PC-9 (cell line): ENCODE data around the gene POU2F3. TPM values are rescaled to one million over a fixed set of nuclear protein-coding genes. Genes with fewer than 3 reads are reported as not detected.

Experiments used
- BruUV-seq: library from RNA; stranded (reverse); fragments of 400-500 nt; replicated peaks from 2 replicates; lab custom pipeline; 2021; lab: Mats Ljungman, UMichigan
- CTCF ChIA-PET: fragments of 300-600 bp; sonication (Branson Sonifier 250); formaldehyde crosslinking; loops from one replicate; lab custom pipeline; 2022; ENCODE audit warnings: antibody characterized with exemption; lab: Charles Lee
- POLR2A ChIA-PET: fragments of 300-600 bp; sonication (Branson Sonifier 250); formaldehyde crosslinking; loops from one replicate; lab custom pipeline; 2022; ENCODE audit warnings: antibody characterized with exemption; ENCODE audit not compliant: unreplicated experiment; lab: Charles Lee
- DNase-seq, 2 experiments: peaks; one replicate each; pipeline versions ENCODE4 v3.0.0 to v3.0.0-alpha.2; 2015 to 2022; ENCODE audit warnings: mixed read lengths in 1 of 2
- H2AFZ ChIP-seq: fragments of 200-600 bp; sonication (generic); 2 replicates; pipeline ENCODE4 v1.8.1; 2017; ENCODE audit warnings: antibody characterized with exemption
- H3F3A ChIP-seq: fragments of 200-600 bp; sonication (generic); 2 replicates; pipeline ENCODE4 v1.8.1; 2017; ENCODE audit warnings: antibody characterized with exemption, mild to moderate bottlenecking, low read depth; ENCODE audit not compliant: insufficient read depth
- H3K27ac ChIP-seq: fragments of 200-600 bp; sonication (generic); 2 replicates; pipeline ENCODE4 v1.6.1; 2016; ENCODE audit warnings: mixed run types
- H3K27me3 ChIP-seq: fragments of 200-600 bp; sonication (generic); 2 replicates; pipeline ENCODE4 v1.6.1; 2016; ENCODE audit warnings: low read depth, mixed run types; ENCODE audit not compliant: insufficient read depth
- H3K36me3 ChIP-seq: fragments of 200-600 bp; sonication (generic); 2 replicates; pipeline ENCODE4 v1.6.1; 2016; ENCODE audit warnings: low read depth, mixed run types
- H3K4me1 ChIP-seq: fragments of 200-600 bp; sonication (generic); replicated peaks from 2 replicates; pipeline ENCODE4 v1.6.1; 2016; ENCODE audit warnings: mixed run types; ENCODE audit not compliant: insufficient read depth
- H3K4me2 ChIP-seq: fragments of 200-600 bp; sonication (generic); 2 replicates; pipeline ENCODE4 v1.6.1; 2017; ENCODE audit warnings: mixed run types
- H3K4me3 ChIP-seq: fragments of 200-600 bp; sonication (generic); 2 replicates; pipeline ENCODE4 v1.6.1; 2016; ENCODE audit warnings: mixed run types
- H3K79me2 ChIP-seq: fragments of 200-600 bp; sonication (generic); 2 replicates; pipeline ENCODE4 v1.6.1; 2017; ENCODE audit warnings: low read depth, mixed run types
- H3K9me2 ChIP-seq: fragments of 200-600 bp; sonication (generic); 2 replicates; pipeline ENCODE4 v1.8.1; 2017; ENCODE audit warnings: mild to moderate bottlenecking; ENCODE audit not compliant: insufficient read depth
- H3K9me3 ChIP-seq: fragments of 200-600 bp; sonication (generic); 2 replicates; pipeline ENCODE4 v1.8.1; 2016; ENCODE audit warnings: low read depth; ENCODE audit not compliant: insufficient read depth
- H4K20me1 ChIP-seq: fragments of 200-600 bp; sonication (generic); 2 replicates; pipeline ENCODE4 v1.8.1; 2017; ENCODE audit not compliant: insufficient read depth
- EZH2 ChIP-seq: fragments of 200-600 bp; sonication (generic); IDR thresholded peaks from 2 replicates; pipeline ENCODE4 v1.8.0; 2017; ENCODE audit warnings: antibody characterized with exemption, low read depth
- intact Hi-C: fragments of 100-400 bp; cut with micrococcal nuclease; formaldehyde crosslinking; loops from one replicate; pipeline ENCODE4 v1.10.0; 2022; ENCODE audit not compliant: unreplicated experiment
- total RNA-seq: library from RNA; stranded (reverse); gene quantifications from 2 replicates; pipeline ENCODE4 v1.2.3, GENCODE V29; 2021
- TF ChIP-seq, protein P1 (sequence below): fragments of 200-600 bp; sonication (generic); conservative IDR thresholded peaks from 2 replicates; pipeline ENCODE4 v1.6.1; 2017; ENCODE audit warnings: mixed run types, antibody characterized with exemption, mild to moderate bottlenecking, moderate library complexity

Gene POU2F3
- total RNA-seq, 1 experiment from 2014 or later = 2.9 TPM

GRCh38 chr11:120289426-120289825 is 49.5 kb downstream of the POU2F3 start:
- Histone ChIP-seq H3K4me3 (no peak overlapping the region), H3K9me3 (no peaks in the 10 kb centered on the region), H3K27me3 (no peaks in the 10 kb centered on the region), H3K9me2 (no peaks in the 10 kb centered on the region), H3K4me1 (peaks cover 36% of the 10 kb centered on the region), H3K4me2 (no peak overlapping the region), H3K27ac (no peak overlapping the region), H3K79me2 (no peaks in the 10 kb centered on the region), H2AFZ (no peak overlapping the region), H3F3A (peaks cover 11% of the 10 kb centered on the region; the same call in 1 of the 2 replicates), H4K20me1 (no peaks in the 10 kb centered on the region), H3K36me3 (no peaks in the 10 kb centered on the region)
- CTCF ChIA-PET = no interaction called here
- TF ChIP-seq, protein P1, sequence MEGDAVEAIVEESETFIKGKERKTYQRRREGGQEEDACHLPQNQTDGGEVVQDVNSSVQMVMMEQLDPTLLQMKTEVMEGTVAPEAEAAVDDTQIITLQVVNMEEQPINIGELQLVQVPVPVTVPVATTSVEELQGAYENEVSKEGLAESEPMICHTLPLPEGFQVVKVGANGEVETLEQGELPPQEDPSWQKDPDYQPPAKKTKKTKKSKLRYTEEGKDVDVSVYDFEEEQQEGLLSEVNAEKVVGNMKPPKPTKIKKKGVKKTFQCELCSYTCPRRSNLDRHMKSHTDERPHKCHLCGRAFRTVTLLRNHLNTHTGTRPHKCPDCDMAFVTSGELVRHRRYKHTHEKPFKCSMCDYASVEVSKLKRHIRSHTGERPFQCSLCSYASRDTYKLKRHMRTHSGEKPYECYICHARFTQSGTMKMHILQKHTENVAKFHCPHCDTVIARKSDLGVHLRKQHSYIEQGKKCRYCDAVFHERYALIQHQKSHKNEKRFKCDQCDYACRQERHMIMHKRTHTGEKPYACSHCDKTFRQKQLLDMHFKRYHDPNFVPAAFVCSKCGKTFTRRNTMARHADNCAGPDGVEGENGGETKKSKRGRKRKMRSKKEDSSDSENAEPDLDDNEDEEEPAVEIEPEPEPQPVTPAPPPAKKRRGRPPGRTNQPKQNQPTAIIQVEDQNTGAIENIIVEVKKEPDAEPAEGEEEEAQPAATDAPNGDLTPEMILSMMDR = no peak
- TF ChIP-seq EZH2 = no peak
- no TSS peak for BruUV-seq
- intact Hi-C loops = no loop called here
- DNase-seq = no peak
- POLR2A ChIA-PET = no interaction called here

- intact Hi-C loops = no loop called here
- no peak for DNase-seq
Measured at GRCh38 chr11:120290956-120291355, 51.0 kb downstream of the POU2F3 start.

GRCh38 chr11:120293038-120293800 is 53.3 kb downstream of the POU2F3 start:
- Histone ChIP-seq H3K9me3 (no peaks in the 10 kb centered on the region), H3K4me3 (no peak overlapping the region), H3K27me3 (no peaks in the 10 kb centered on the region), H2AFZ (no peak overlapping the region), H3K27ac (no peak overlapping the region), H3K36me3 (no peaks in the 10 kb centered on the region), H3K4me1 (peaks cover 37% of the 10 kb centered on the region), H3F3A (peaks cover 9% of the 10 kb centered on the region; the same call in 1 of the 2 replicates), H3K79me2 (no peaks in the 10 kb centered on the region), H4K20me1 (no peaks in the 10 kb centered on the region), H3K4me2 (0 out of 2 replicates have a peak overlapping the region, but pooled peaks have one; percentile 11), H3K9me2 (no peaks in the 10 kb centered on the region)
- CTCF ChIA-PET = interaction anchor here (0.6 to 1.2 kb wide), 2 partner anchors 57 to 924 kb away, joined by 3 read pairs; no protein-coding TSS in a partner anchor
- intact Hi-C loops = no loop called here
- no peak for DNase-seq
- POLR2A ChIA-PET = no interaction called here
- BruUV-seq = no TSS peak
- no peak for TF ChIP-seq EZH2
- TF ChIP-seq, protein P1 = no peak

More at GRCh38 chr11:120290956-120291355, 51.0 kb downstream of the POU2F3 start:
- CTCF ChIA-PET = no interaction called here
- Histone ChIP-seq H3K4me3 (no peak overlapping the region), H3K9me2 (no peaks in the 10 kb centered on the region), H4K20me1 (no peaks in the 10 kb centered on the region), H3K9me3 (no peaks in the 10 kb centered on the region), H3K27me3 (no peaks in the 10 kb centered on the region), H3K4me1 (peaks cover 50% of the 10 kb centered on the region), H3K79me2 (no peaks in the 10 kb centered on the region), H3K27ac (no peak overlapping the region), H3K36me3 (no peaks in the 10 kb centered on the region), H3F3A (peaks cover 20% of the 10 kb centered on the region; the same call in 1 of the 2 replicates), H2AFZ (no peak overlapping the region), H3K4me2 (no peak overlapping the region)
- POLR2A ChIA-PET = no interaction called here
- TF ChIP-seq EZH2 = no peak
- TF ChIP-seq, protein P1 = no peak
- no TSS peak for BruUV-seq
